Fibroblast of lung (primary cell): ENCODE data around the gene NOL7.

Experiments
- EZH2 ChIP-seq: IDR thresholded peaks from 2 replicates; pipeline ENCODE4 v1.5.1; 2012; ENCODE audit warnings: low read length, control low read depth, mild to moderate bottlenecking; ENCODE audit errors: missing control alignments
- TF ChIP-seq, protein P1 (sequence below), 2 donors: IDR thresholded peaks in 1 of 2; conservative IDR thresholded peaks in 1 of 2; 1 replicate in 1 of 2; 2 replicates in 1 of 2; pipeline ENCODE4 v1.5.1; 2011 to 2012; ENCODE audit warnings: low read length in 2 of 2, control low read depth in 1 of 2, inconsistent platforms in 1 of 2, low read depth in 1 of 2, mild to moderate bottlenecking in 1 of 2

DNA sequence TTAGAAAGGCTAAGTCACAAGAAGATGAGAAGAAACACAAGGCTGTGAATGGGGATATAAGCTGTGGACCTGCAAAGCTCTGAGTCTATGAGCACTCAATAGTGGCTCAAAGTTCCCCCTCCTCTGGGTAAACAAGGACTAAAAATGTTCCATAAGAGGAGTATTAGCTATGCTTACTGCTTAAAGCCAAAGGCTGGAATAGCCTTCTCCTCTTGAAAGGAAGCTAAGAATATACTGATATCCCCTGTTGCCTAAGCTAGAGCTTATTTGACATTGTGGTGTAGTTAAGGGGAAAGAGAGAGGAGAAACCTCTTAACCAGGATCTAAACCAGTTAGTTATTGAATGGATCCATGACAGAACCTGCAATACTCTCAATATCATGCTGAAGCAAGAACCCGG is 45.8 kb downstream of the NOL7 start:
- TF ChIP-seq, protein P1, sequence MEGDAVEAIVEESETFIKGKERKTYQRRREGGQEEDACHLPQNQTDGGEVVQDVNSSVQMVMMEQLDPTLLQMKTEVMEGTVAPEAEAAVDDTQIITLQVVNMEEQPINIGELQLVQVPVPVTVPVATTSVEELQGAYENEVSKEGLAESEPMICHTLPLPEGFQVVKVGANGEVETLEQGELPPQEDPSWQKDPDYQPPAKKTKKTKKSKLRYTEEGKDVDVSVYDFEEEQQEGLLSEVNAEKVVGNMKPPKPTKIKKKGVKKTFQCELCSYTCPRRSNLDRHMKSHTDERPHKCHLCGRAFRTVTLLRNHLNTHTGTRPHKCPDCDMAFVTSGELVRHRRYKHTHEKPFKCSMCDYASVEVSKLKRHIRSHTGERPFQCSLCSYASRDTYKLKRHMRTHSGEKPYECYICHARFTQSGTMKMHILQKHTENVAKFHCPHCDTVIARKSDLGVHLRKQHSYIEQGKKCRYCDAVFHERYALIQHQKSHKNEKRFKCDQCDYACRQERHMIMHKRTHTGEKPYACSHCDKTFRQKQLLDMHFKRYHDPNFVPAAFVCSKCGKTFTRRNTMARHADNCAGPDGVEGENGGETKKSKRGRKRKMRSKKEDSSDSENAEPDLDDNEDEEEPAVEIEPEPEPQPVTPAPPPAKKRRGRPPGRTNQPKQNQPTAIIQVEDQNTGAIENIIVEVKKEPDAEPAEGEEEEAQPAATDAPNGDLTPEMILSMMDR (conservative IDR thresholded peaks at IDR 0.05 in 1 of 2, IDR thresholded peaks at IDR 0.05 in 1 of 2; ENCODE audit: low read depth in 1 of 2, low read length in 2 of 2) = no peak
- TF ChIP-seq EZH2 = no peak
